Activated naive CD4-positive, alpha-beta T cell treated with anti-CD3 and anti-CD28 coated beads, Interleukin-2, amount 50 U/mL, for 16 hours (primary cell): ENCODE results near the gene HAGH.

Experiments
- DNase-seq: peaks from one replicate; pipeline ENCODE4 v3.0.0-alpha.2; 2020

Gene HAGH

DNA sequence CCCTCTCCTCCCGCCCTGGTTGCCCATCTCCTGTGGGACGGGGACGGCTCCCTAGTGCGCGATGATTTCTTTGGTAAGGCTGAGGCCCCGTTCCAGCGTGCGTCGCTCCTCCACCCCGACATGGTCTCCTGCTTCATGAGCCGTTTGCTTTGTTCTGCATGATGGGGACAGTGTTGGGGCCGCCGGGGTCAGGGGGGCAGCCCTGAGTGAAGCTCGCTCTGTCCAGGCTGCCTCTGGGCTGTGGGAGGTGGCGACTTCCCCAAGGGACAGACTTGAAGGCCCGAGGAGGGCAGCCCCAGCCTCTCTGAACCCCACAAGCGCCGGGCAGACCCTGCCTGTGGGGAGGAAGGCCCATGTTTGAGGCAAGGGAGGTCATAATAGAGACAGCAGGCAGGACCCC lies 67.7 kb downstream of the HAGH start:
- no peak for DNase-seq

DNA sequence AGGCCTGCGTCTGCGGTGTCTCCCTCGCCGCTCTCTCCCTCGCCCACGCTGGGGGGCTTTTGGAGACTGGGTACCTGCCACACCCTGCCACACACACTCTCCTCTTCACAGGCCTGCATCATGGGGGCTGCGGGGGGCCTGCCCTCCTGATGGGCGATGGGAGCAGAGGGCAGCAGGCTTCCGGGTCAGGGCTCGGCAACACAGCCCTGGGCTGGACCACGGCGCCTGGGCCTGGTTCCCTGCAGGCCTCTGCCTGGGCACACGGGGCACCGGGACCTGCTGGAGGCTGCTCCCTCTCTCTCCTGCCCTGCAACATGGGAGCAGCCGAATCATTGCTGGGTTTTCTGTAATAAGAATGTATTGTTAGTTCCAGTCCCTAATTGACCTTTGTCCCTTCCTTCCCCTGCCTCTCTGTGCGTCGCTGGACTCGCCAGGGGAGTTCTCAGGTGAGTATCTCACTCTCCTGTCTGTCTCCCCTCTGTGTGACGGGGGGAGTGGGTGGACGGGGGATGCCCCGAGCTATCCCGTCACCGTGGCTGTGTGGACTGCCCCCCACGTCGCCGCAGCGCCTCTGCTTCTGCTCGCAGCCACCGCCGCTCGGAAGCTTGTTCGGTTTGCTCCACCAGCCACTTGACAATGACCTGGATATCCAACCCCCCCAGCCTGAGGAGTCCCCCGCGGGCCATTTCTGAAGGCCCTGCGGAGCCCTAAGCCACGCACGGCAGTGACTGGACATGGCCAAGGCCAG lies 68.7 kb downstream of the HAGH start:
- no peak for DNase-seq
